Vagina (tissue), 2 donors: ENCODE data around the gene ALPG. TPM values are rescaled to one million over a fixed set of nuclear protein-coding genes. Genes with fewer than 3 reads are reported as not detected.
"Not testable (repeated sequence)": the region's sequence is repeated elsewhere in the genome, so short reads cannot be mapped to it uniquely, and the experiment has no call there.

Experiments
- DNase-seq, 2 donors: peaks; one replicate each; pipeline ENCODE4 v3.0.0-alpha.2; 2017; ENCODE audit errors: extremely low spot score in 2 of 2
- H3K27ac ChIP-seq: fragments of 200-600 bp; sonication (generic); one replicate; pipeline ENCODE4 v1.5.1; 2019
- H3K27me3 ChIP-seq: fragments of 200-600 bp; sonication (generic); one replicate; pipeline ENCODE4 v1.5.1; 2019
- H3K36me3 ChIP-seq, 2 donors: fragments of 200-600 bp; sonication (generic); one replicate each; pipeline ENCODE4 v1.5.1; 2017 to 2019
- H3K4me1 ChIP-seq: fragments of 200-600 bp; sonication (generic); one replicate; pipeline ENCODE4 v1.5.1; 2019
- H3K4me3 ChIP-seq, 2 donors: fragments of 200-600 bp; sonication (generic); 1 replicate in 1 of 2; 2 replicates in 1 of 2; pipeline ENCODE4 v1.5.1; 2016 to 2019
- H3K9me3 ChIP-seq: fragments of 200-600 bp; sonication (generic); one replicate; pipeline ENCODE4 v1.5.1; 2019
- CTCF ChIP-seq, 3 experiments: fragments of 450-650 bp in 2 of 3; fragments of 200-600 bp in 1 of 3; sonication (generic) in 1 of 3; IDR thresholded peaks; one replicate each; pipeline ENCODE4 v1.5.1; 2017 to 2019; ENCODE audit warnings: antibody characterized with exemption in 3 of 3, mild to moderate bottlenecking in 2 of 3, moderate library complexity in 2 of 3
- POLR2A ChIP-seq, 2 donors: fragments of 450-650 bp; IDR thresholded peaks; one replicate each; pipeline ENCODE4 v1.6.1; 2017; ENCODE audit warnings: antibody characterized with exemption in 2 of 2, mild to moderate bottlenecking in 2 of 2, moderate library complexity in 2 of 2
- POLR2AphosphoS5 ChIP-seq, 2 donors: sonication (generic); formaldehyde crosslinking; IDR thresholded peaks; one replicate each; pipeline ENCODE4 v1.9.0; 2017; ENCODE audit warnings: antibody characterized with exemption in 2 of 2, mild to moderate bottlenecking in 2 of 2, low read depth in 1 of 2; ENCODE audit not compliant: insufficient read depth in 1 of 2
- intact Hi-C: fragments of 100-400 bp; cut with DNase I; formaldehyde crosslinking; loops from one replicate; pipeline ENCODE4 v1.15.1; 2023
- total RNA-seq: library from RNA; depleted of rRNA; stranded (reverse); fragments of >200 nt; gene quantifications from one replicate; pipeline ENCODE4 v1.2.3, GENCODE V29; 2016

ALPG gene
- total RNA-seq, 1 donor from 2014 or later: not detected

- Histone ChIP-seq H3K4me1 (no peaks in the 10 kb centered on the region), H3K36me3 (no peaks in the 10 kb centered on the region), H3K4me3 (no peak overlapping the region), H3K27ac (no peak overlapping the region), H3K9me3 (no peaks in the 10 kb centered on the region), H3K27me3 (no peaks in the 10 kb centered on the region)
- TF ChIP-seq POLR2AphosphoS5 (IDR thresholded peaks at IDR 0.05; ENCODE audit: insufficient read depth in 1 of 2, low read depth in 1 of 2) (no peak), CTCF (IDR thresholded peaks at IDR 0.05) (no peak), POLR2A (IDR thresholded peaks at IDR 0.05) (no peak)
- no peak for DNase-seq
- intact Hi-C loops: no loop called here
Observed at GRCh38 chr2:232369126-232369951, 37.3 kb upstream of the ALPG start.

DNA sequence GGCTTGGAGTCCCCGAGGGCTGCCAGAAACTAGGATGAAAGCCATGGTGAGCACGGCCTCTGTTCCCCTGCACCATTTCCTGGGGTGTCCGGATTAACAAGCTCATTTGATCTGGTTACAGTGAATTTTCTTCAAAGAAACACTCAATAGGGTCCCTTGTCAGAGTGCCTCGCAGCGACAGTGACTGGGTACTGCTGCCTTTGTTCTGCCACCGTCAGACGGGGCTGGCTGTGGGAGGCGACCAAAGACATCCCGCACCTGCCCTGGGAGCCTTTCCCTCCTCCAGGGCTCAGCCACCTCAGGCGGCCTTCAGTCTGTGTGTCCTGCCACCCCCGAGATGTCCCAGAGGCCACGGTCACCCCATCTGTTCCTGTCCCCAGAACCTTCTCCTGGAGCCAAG lies 36.6 kb upstream of the ALPG start:
- H3K27ac ChIP-seq, H3K4me1 ChIP-seq, H3K36me3 ChIP-seq, H3K27me3 ChIP-seq, DNase-seq, intact Hi-C loops, H3K4me3 ChIP-seq, H3K9me3 ChIP-seq: not testable (repeated sequence)

GRCh38 chr2:232372231-232373208 lies 34.1 kb upstream of the ALPG start:
- intact Hi-C loops: no loop called here
- no peak overlapping the region for H3K27ac ChIP-seq
- no peaks in the 10 kb centered on the region for H3K36me3 ChIP-seq
- no peaks in the 10 kb centered on the region for H3K4me1 ChIP-seq
- DNase-seq: no peak
- H3K9me3 ChIP-seq: no peaks in the 10 kb centered on the region
- no peak overlapping the region for H3K4me3 ChIP-seq
- TF ChIP-seq CTCF (IDR thresholded peaks at IDR 0.05) (no peak), POLR2AphosphoS5 (IDR thresholded peaks at IDR 0.05; ENCODE audit: insufficient read depth in 1 of 2, low read depth in 1 of 2) (no peak), POLR2A (IDR thresholded peaks at IDR 0.05) (no peak)
- H3K27me3 ChIP-seq: no peaks in the 10 kb centered on the region

GRCh38 chr2:232374356-232374755 lies 32.3 kb upstream of the ALPG start:
- H3K27ac ChIP-seq: no peak overlapping the region
- H3K36me3 ChIP-seq: no peaks in the 10 kb centered on the region
- H3K9me3 ChIP-seq: no peaks in the 10 kb centered on the region
- no peaks in the 10 kb centered on the region for H3K4me1 ChIP-seq
- H3K27me3 ChIP-seq: no peaks in the 10 kb centered on the region
- DNase-seq: no peak
- H3K4me3 ChIP-seq: no peak overlapping the region
- TF ChIP-seq POLR2AphosphoS5 (IDR thresholded peaks at IDR 0.05; ENCODE audit: insufficient read depth in 1 of 2, low read depth in 1 of 2) (no peak), POLR2A (IDR thresholded peaks at IDR 0.05) (no peak), CTCF (IDR thresholded peaks at IDR 0.05) (no peak)
- intact Hi-C loops: no loop called here

DNA sequence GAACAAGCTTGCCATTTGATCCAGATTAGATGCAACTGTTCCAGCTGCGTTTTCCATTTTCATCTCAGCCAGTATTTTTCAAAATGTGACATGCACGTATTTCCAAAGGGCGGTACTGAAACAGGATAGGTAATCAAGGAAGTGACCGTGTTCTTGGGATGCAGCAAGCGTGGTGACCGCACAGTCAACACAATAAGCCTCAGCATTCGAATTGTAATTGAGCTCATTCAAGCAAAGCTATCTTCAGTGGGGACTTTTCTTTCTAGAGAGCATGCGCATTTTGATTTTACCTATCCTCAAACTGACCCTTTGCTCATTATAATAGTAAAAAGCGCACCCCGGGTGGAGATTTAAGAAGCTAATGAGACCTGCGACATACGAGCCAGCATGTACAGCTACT lies 31.5 kb upstream of the ALPG start:
- Histone ChIP-seq H3K36me3 (no peaks in the 10 kb centered on the region), H3K27ac (no peak overlapping the region), H3K9me3 (no peaks in the 10 kb centered on the region), H3K4me1 (no peaks in the 10 kb centered on the region), H3K4me3 (no peak overlapping the region), H3K27me3 (no peaks in the 10 kb centered on the region)
- DNase-seq: no peak
- intact Hi-C loops: no loop called here
- no peak for TF ChIP-seq POLR2A (IDR thresholded peaks at IDR 0.05)
- no peak for TF ChIP-seq POLR2AphosphoS5 (IDR thresholded peaks at IDR 0.05; ENCODE audit: insufficient read depth in 1 of 2, low read depth in 1 of 2)
- no peak for TF ChIP-seq CTCF (IDR thresholded peaks at IDR 0.05)
